Immature natural killer cell (primary cell): ENCODE data around the gene GPX6. TPM values are rescaled to one million over a fixed set of nuclear protein-coding genes. Genes with fewer than 3 reads are reported as not detected.
"Not testable (repeated sequence)": the region's sequence is repeated elsewhere in the genome, so short reads cannot be mapped to it uniquely, and the experiment has no call there.

Source experiments
- DNase-seq, 3 donors: peaks; one replicate each; pipeline ENCODE4 v3.0.0; 2022; ENCODE audit warnings: mixed read lengths in 1 of 3
- H3K27ac Mint-ChIP-seq, 6 donors: one replicate each; pipeline ENCODE4 v1.8.0; 2020; ENCODE audit warnings: mixed read lengths in 6 of 6, mild to moderate bottlenecking in 5 of 6, inconsistent platforms in 4 of 6, moderate library complexity in 3 of 6
- H3K27me3 Mint-ChIP-seq, 3 donors: one replicate each; pipeline ENCODE4 v1.8.0; 2020 to 2021; ENCODE audit warnings: low read depth in 3 of 3, mild to moderate bottlenecking in 3 of 3, mixed read lengths in 3 of 3, moderate library complexity in 3 of 3, inconsistent platforms in 1 of 3
- H3K36me3 Mint-ChIP-seq, 3 donors: one replicate each; pipeline ENCODE4 v1.8.0; 2020; ENCODE audit warnings: mixed read lengths in 3 of 3, inconsistent platforms in 2 of 3, mild to moderate bottlenecking in 2 of 3
- H3K4me1 Mint-ChIP-seq, 2 donors: one replicate each; pipeline ENCODE4 v1.8.0; 2020; ENCODE audit warnings: inconsistent platforms in 2 of 2, mild to moderate bottlenecking in 2 of 2, mixed read lengths in 2 of 2, moderate library complexity in 1 of 2
- H3K4me3 Mint-ChIP-seq, 5 donors: one replicate each; pipeline ENCODE4 v1.8.0; 2020; ENCODE audit warnings: mild to moderate bottlenecking in 5 of 5, mixed read lengths in 5 of 5, inconsistent platforms in 3 of 5, moderate library complexity in 3 of 5
- H3K9me3 Mint-ChIP-seq, 6 donors: one replicate each; pipeline ENCODE4 v1.8.0; 2020; ENCODE audit warnings: mild to moderate bottlenecking in 6 of 6, mixed read lengths in 6 of 6, inconsistent platforms in 4 of 6, moderate library complexity in 3 of 6
- polyA plus RNA-seq, 3 donors: library from polyadenylated mRNA; unstranded; fragments of 300-500 nt; fragmentation: Illumina TruSeq; gene quantifications; one replicate each; pipeline ENCODE4 v1.2.3, GENCODE V29; 2021

The GPX6 gene
- polyA plus RNA-seq, 3 donors from 2014 or later, result not detected

DNA sequence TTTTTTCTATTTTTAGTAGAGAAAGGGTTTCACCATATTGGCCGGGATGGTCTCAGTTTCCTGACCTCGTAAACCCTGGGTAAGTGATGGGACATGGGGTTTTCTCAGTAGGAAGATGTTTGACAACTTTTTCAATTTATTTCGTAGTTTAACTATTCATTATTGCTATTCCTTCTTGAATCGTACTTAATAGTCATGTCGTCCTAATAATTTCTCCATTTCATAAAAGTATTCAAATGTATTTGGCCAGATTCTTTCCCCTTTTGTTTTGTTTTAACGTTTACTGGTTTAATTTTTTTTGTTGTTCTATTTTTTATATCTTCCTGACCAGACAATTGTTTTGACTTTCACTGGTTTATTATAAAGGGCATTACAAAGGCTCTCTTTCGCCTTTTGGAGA lies 26.4 kb upstream of the GPX6 start:
- Mint-ChIP-seq H3K4me3 (peak overlapping the region in 1 of 5 donors; percentile 41), H3K4me1 (peaks cover 17% of the 10 kb centered on the region in 2 donors), H3K27me3 (peaks cover 12 to 57% (median 31%) of the 10 kb centered on the region in 3 donors), H3K36me3 (no peaks in the 10 kb centered on the region), H3K27ac (no peak overlapping the region), H3K9me3 (peaks cover 2 to 29% (median 11%) of the 10 kb centered on the region in 6 donors)
- DNase-seq, result no peak

- Mint-ChIP-seq H3K9me3 (peaks cover 2 to 22% (median 10%) of the 10 kb centered on the region in 6 donors), H3K27ac (no peak overlapping the region), H3K27me3 (peaks cover 17 to 58% (median 31%) of the 10 kb centered on the region in 3 donors), H3K4me3 (no peak overlapping the region), H3K36me3 (no peaks in the 10 kb centered on the region), H3K4me1 (peaks cover 5 to 6% of the 10 kb centered on the region in 2 donors)
- DNase-seq, result no peak
Observed at GRCh38 chr6:28537509-28538140, 22.0 kb upstream of the GPX6 start.

- no peak overlapping the region for H3K27ac Mint-ChIP-seq
- H3K4me1 Mint-ChIP-seq, result peaks cover 0 to under 1% of the 10 kb centered on the region in 2 donors
- H3K9me3 Mint-ChIP-seq, result peaks cover 2 to 18% (median 8%) of the 10 kb centered on the region in 6 donors
- no peak for DNase-seq
- H3K36me3 Mint-ChIP-seq, result no peaks in the 10 kb centered on the region
- H3K27me3 Mint-ChIP-seq, result peaks cover 15 to 52% (median 27%) of the 10 kb centered on the region in 3 donors
- H3K4me3 Mint-ChIP-seq, result no peak overlapping the region
Observed at GRCh38 chr6:28537065-28537464, 21.5 kb upstream of the GPX6 start.

- Mint-ChIP-seq H3K27ac (no peak overlapping the region), H3K9me3 (peaks cover 0 to 4% (median 0%) of the 10 kb centered on the region in 6 donors)
- DNase-seq, result no peak
Observed at GRCh38 chr6:28534875-28535274, 19.3 kb upstream of the GPX6 start.

GRCh38 chr6:28534306-28534705 lies 18.7 kb upstream of the GPX6 start:
- no peaks in the 10 kb centered on the region for H3K4me1 Mint-ChIP-seq
- H3K27ac Mint-ChIP-seq, result no peak overlapping the region
- no peak overlapping the region for H3K4me3 Mint-ChIP-seq
- DNase-seq, result no peak
- no peaks in the 10 kb centered on the region for H3K36me3 Mint-ChIP-seq
- peaks cover 0 to 3% (median 0%) of the 10 kb centered on the region in 6 donors for H3K9me3 Mint-ChIP-seq
- H3K27me3 Mint-ChIP-seq, result peaks cover 12 to 35% (median 15%) of the 10 kb centered on the region in 3 donors

More at GRCh38 chr6:28534875-28535274, 19.3 kb upstream of the GPX6 start:
- no peaks in the 10 kb centered on the region for H3K36me3 Mint-ChIP-seq
- no peaks in the 10 kb centered on the region for H3K4me1 Mint-ChIP-seq
- no peak overlapping the region for H3K4me3 Mint-ChIP-seq
- H3K27me3 Mint-ChIP-seq, result peaks cover 12 to 36% (median 15%) of the 10 kb centered on the region in 3 donors

DNA sequence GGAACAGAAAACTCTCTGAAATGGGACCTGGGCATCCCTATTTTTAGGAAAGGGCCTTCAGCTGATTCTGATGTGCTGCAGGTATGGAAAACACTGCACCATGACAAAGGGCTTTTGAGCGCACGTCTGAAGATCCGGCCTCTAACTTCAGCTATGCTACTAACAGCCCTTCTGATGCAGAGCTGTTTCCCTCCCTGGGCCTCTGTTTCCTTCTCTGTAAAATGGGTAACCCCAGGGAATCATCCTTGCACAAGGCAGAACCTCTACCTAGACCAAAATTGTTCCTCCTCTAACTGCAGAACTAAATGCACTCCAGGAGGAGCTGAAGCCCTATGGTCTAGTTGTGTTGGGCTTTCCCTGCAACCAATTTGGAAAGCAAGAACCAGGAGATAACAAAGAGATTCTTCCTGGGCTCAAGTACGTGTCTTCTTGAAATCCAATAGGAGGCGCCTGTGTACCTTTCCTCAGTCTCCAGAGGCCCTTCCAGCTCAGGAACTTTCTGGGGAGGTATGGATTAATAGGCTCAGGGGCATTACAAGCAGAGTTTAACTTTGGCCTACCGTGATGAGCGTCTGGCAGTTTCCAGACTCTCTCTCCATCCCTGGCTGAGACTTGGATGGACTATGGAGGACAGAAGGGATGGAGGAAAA lies 16.0 kb upstream of the GPX6 start:
- Mint-ChIP-seq H3K4me3 (no peak overlapping the region), H3K4me1 (no peaks in the 10 kb centered on the region), H3K36me3 (no peaks in the 10 kb centered on the region), H3K27me3 (peaks cover 13 to 19% (median 17%) of the 10 kb centered on the region in 3 donors), H3K9me3 (peaks cover 0 to 2% (median 0%) of the 10 kb centered on the region in 6 donors), H3K27ac (no peak overlapping the region)
- DNase-seq, result no peak

GRCh38 chr6:28530777-28531176 lies 15.2 kb upstream of the GPX6 start:
- no peak for DNase-seq
- Mint-ChIP-seq H3K4me1 (no peaks in the 10 kb centered on the region), H3K27ac (no peak overlapping the region), H3K9me3 (peaks cover 0 to 2% (median 0%) of the 10 kb centered on the region in 6 donors), H3K36me3 (no peaks in the 10 kb centered on the region), H3K27me3 (peaks cover 13 to 22% (median 18%) of the 10 kb centered on the region in 3 donors), H3K4me3 (no peak overlapping the region)

DNA sequence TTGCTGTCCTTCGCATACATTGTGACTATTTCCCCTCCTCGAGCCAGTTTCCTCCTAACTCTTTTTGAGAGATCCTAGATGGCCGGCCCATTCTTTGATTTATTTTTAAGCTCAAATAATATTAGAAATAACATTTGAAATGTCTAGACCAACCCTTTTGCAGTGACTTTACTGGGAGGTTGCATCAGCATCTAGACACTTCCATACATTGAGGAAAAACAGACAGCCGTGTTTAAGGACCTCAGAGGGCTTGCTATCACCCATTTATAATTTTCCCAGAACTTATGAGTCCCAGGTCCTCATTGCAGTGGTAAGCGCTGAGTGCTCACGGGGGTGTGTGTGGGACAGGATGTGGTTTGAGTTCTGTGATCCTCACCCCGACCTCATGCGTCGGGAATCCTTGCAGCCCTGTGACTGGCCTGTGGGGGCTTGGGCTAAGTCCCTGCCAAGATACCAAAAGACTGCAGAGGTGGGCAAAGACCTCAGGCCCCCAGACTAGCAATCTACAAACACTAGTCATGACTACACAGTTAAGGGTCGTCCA lies 10.0 kb upstream of the GPX6 start, which contains the start of gene GPX5:
Gene GPX5, plus strand, starts transcription at position 386 of the 544 bp plus-strand sequence. Its CDS starts 133 bp downstream, at position 519.
- Mint-ChIP-seq H3K9me3 (peaks cover 0 to 2% (median 0%) of the 10 kb centered on the region in 6 donors), H3K36me3 (no peaks in the 10 kb centered on the region), H3K4me1 (no peaks in the 10 kb centered on the region), H3K4me3 (no peak within 1 kb of the TSS), H3K27ac (no peak within 1 kb of the TSS), H3K27me3 (peaks cover 11 to 30% (median 18%) of the 10 kb centered on the region in 3 donors)
- no peak for DNase-seq

DNA sequence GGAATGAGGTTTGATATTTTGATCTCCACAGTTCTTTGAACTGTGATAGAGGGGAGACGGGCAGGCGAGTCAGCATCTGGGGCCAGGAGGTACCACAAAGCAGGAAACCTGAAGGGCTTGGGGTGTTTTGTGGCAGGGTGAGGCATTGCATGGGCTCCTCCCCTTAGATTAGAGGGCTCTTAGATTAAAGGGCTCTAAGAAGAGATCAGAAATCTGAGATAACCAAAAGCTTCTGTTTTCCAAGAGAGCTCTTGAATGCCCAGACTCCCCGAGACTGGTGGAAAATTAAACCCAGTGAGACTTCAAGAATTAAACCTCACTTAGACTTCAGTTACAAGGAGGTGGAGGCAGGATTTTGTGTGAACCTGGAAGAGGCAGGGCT lies 7.6 kb upstream of the GPX6 start:
- H3K36me3 Mint-ChIP-seq, result no peaks in the 10 kb centered on the region
- peaks cover 0 to 4% (median 0%) of the 10 kb centered on the region in 6 donors for H3K9me3 Mint-ChIP-seq
- H3K4me3 Mint-ChIP-seq, result no peak overlapping the region
- no peak overlapping the region for H3K27ac Mint-ChIP-seq
- no peak for DNase-seq
- peaks cover 14 to 35% (median 15%) of the 10 kb centered on the region in 3 donors for H3K27me3 Mint-ChIP-seq
- no peaks in the 10 kb centered on the region for H3K4me1 Mint-ChIP-seq

- no peaks in the 10 kb centered on the region for H3K4me1 Mint-ChIP-seq
- peaks cover 0 to 4% (median 0%) of the 10 kb centered on the region in 6 donors for H3K9me3 Mint-ChIP-seq
- no peak overlapping the region for H3K4me3 Mint-ChIP-seq
- peaks cover 14 to 35% (median 15%) of the 10 kb centered on the region in 3 donors for H3K27me3 Mint-ChIP-seq
- DNase-seq, result no peak
- H3K36me3 Mint-ChIP-seq, result no peaks in the 10 kb centered on the region
- no peak overlapping the region for H3K27ac Mint-ChIP-seq
Observed at GRCh38 chr6:28522594-28523240, 7.1 kb upstream of the GPX6 start.

DNA sequence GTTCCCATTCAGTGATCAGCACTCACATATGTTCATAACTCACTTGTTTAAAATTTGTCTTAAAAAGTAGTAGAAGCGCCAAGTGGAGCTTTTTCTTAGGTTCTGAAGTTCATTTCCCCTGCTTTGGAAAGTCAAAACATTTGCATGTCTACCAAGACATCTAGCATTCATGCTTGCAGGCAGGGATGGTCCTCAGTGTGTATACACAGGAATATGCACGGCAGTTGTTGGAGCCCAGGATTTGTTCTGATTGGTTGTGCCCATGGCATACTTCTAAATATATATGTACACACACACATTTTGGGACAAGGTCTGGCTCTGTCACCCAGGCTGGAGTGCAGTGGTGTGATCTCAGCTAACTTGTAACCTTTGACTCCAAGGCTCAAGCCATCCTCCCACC lies 2.4 kb upstream of the GPX6 start:
- H3K4me3 Mint-ChIP-seq, result no peak overlapping the region

GRCh38 chr6:28512387-28512786 lies 3.2 kb downstream of the GPX6 start:
- H3K4me3 Mint-ChIP-seq, H3K9me3 Mint-ChIP-seq, H3K27ac Mint-ChIP-seq, H3K4me1 Mint-ChIP-seq, H3K36me3 Mint-ChIP-seq, DNase-seq, H3K27me3 Mint-ChIP-seq: not testable (repeated sequence)

More for the DNA sequence above, 2.4 kb upstream of the GPX6 start:
- H3K36me3 Mint-ChIP-seq, result no peaks in the 10 kb centered on the region
- no peak for DNase-seq
- peaks cover 3 to 20% (median 7%) of the 10 kb centered on the region in 3 donors for H3K27me3 Mint-ChIP-seq
- peaks cover 0 to 5% (median 0%) of the 10 kb centered on the region in 6 donors for H3K9me3 Mint-ChIP-seq
- no peak overlapping the region for H3K27ac Mint-ChIP-seq
- no peaks in the 10 kb centered on the region for H3K4me1 Mint-ChIP-seq

GRCh38 chr6:28511628-28512300 lies 3.8 kb downstream of the GPX6 start:
- H3K36me3 Mint-ChIP-seq, result no peaks in the 10 kb centered on the region
- H3K9me3 Mint-ChIP-seq, result peaks cover 0 to 3% (median 0%) of the 10 kb centered on the region in 6 donors
- no peak overlapping the region for H3K27ac Mint-ChIP-seq
- H3K4me3 Mint-ChIP-seq, result no peak overlapping the region
- no peaks in the 10 kb centered on the region for H3K4me1 Mint-ChIP-seq
- DNase-seq, result no peak
- H3K27me3 Mint-ChIP-seq, result peaks cover 5 to 7% (median 6%) of the 10 kb centered on the region in 3 donors
